ENCODE measurements around the gene PAN3.

DNA sequence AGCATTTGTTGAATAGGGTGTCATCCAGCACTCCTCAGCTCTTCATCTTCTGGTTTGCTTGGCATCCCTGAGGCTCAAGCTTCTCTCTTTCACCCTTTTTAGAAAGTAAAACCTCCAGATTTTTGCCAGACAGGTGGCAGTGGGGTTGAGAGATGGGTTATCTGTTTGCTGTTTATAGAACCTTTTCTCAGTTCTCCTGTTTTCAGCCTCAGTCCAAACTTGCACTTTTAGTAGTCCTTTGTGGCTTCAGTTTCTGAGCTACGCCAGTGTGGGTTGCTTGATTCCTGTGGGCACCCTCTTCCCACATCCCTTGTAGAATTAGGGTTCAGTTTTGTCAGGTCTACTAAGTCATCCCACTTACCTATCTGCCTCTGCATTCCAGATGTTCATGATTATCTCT lies 147.9 kb downstream of the PAN3 start:
- TF ChIP-seq CTCF (IDR thresholded peaks at IDR 0.05; ENCODE audit: low read depth, low read length) = no peak
- no peak for TF ChIP-seq POLR2A (IDR thresholded peaks at IDR 0.05; ENCODE audit: extremely low read depth, insufficient read length)
- TF ChIP-seq, protein P1, sequence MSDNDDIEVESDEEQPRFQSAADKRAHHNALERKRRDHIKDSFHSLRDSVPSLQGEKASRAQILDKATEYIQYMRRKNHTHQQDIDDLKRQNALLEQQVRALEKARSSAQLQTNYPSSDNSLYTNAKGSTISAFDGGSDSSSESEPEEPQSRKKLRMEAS (IDR thresholded peaks at IDR 0.05; ENCODE audit: low read depth, low read length) = no peak
- TF ChIP-seq MYC (IDR thresholded peaks at IDR 0.05; ENCODE audit: low read depth, low read length) = no peak
